Epithelial cell of esophagus (primary cell): Measurements from ENCODE around the gene CREB5.
A peak's percentile ranks its signal among the peaks of the same experiment; 100 is the strongest.

Experiments used
- DNase-seq: peaks from one replicate; pipeline ENCODE4 v3.0.0; 2010; ENCODE audit warnings: low read depth
- H3K4me3 ChIP-seq: 2 replicates; pipeline ENCODE4 v1.5.1; 2011; ENCODE audit warnings: mild to moderate bottlenecking, low read length, control low read depth
- CTCF ChIP-seq: IDR thresholded peaks from 2 replicates; pipeline ENCODE4 v1.5.1; 2011; ENCODE audit warnings: low read depth, mild to moderate bottlenecking, low read length, control low read depth, inconsistent platforms; ENCODE audit not compliant: insufficient read depth; ENCODE audit errors: missing control alignments

CREB5 gene

GRCh38 chr7:28575241-28575643, 162.9 kb downstream of the CREB5 start:
- TF ChIP-seq CTCF: no peak
- DNase-seq: peak; percentile 64
- H3K4me3 ChIP-seq: no peak overlapping the region

GRCh38 chr7:28576656-28577055, 164.3 kb downstream of the CREB5 start:
- TF ChIP-seq CTCF: no peak
- no peak for DNase-seq
- H3K4me3 ChIP-seq: no peak overlapping the region

- no peak for TF ChIP-seq CTCF
- DNase-seq: no peak
- no peak overlapping the region for H3K4me3 ChIP-seq
Observed at GRCh38 chr7:28579571-28579970, 167.3 kb downstream of the CREB5 start.

- no peak for TF ChIP-seq CTCF
- peak; percentile 47 for DNase-seq
- no peak overlapping the region for H3K4me3 ChIP-seq
Observed at GRCh38 chr7:28580665-28581064, 168.3 kb downstream of the CREB5 start.

GRCh38 chr7:28581351-28581750, 169.0 kb downstream of the CREB5 start:
- no peak overlapping the region for H3K4me3 ChIP-seq
- no peak for TF ChIP-seq CTCF
- peak; percentile 38 for DNase-seq

GRCh38 chr7:28582226-28582625, 169.9 kb downstream of the CREB5 start:
- no peak for TF ChIP-seq CTCF
- H3K4me3 ChIP-seq: no peak overlapping the region
- no peak for DNase-seq

GRCh38 chr7:28584235-28584634, 171.9 kb downstream of the CREB5 start:
- H3K4me3 ChIP-seq: no peak overlapping the region
- TF ChIP-seq CTCF: no peak
- DNase-seq: no peak
